Stimulated activated CD4-positive, alpha-beta T cell treated with anti-CD3 and anti-CD28 coated beads, Interleukin-15, amount 100 ng/mL, for 48 hours (primary cell): ENCODE data around the gene GNAS.
"Not testable (repeated sequence)": the region's sequence is repeated elsewhere in the genome, so short reads cannot be mapped to it uniquely, and the experiment has no call there.

ENCODE experiments used
- DNase-seq, 2 donors: peaks; one replicate each; pipeline ENCODE4 v3.0.0-alpha.2; 2020; ENCODE audit warnings: low read depth in 2 of 2

Gene GNAS

DNA sequence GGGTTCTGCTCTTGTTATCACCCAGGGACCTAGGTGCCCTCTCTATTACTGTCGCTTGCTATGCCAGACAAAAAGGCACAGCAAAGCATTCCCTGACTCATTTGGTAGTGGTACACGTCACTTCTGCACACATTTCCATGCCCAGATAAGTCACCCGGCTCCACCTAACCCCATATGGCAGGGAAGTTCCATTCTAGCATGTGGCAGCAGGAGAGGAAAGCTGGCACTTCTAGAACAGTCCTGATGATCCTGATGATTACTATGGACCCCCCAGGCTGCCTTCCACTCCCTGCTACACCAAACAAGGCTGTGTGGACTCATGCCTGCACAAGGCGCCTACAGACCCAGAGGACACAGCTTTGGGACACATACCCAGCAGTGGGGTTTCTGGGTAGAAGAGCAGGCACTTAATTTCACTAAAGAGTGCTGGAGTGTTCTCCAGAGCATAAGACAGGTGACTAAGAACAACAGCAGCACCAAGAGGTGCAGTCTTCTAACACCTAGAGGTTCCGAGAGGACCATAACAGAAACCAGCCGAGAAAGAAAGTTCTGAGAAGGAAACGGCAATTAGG is 75.1 kb downstream of the GNAS start:
- DNase-seq: no peak

DNA sequence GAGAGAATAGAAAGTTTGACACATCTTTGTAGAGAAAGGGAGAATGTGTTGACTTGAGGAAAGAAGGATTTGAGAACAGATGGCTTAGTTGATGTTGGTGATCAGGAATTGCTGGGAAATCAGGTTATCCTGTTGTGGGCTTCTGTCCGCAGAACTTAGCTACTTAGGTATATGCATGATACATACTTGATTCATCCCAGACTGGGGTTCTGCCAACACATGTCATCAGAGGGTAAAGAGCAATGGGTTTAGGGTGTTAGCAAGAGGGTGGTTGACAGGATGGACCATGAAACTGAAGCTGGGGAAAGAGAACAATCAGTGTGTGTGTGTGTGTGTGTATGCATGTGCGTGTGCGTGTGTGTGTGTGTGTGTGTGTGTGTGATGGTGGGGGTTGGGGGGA is 78.0 kb downstream of the GNAS start:
- DNase-seq: no peak

DNA sequence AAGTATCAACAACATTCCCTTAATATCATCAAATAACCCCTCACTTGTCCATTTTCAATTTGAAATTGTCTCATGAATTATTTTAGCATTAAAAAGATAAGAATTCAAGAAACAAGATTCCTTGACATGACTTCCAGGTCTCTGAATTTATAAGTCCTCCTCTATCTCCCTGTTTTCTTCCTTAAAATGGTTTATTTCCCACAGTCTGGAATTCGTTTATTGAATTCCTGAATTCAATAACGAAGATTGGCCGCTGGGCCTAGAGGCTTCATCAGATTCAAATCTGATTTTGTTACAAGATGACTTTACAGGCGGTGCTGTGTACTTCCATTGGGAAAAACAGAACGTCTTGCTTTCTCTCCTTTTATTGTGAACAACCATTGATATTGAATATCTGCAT is 79.7 kb downstream of the GNAS start:
- DNase-seq: no peak

DNA sequence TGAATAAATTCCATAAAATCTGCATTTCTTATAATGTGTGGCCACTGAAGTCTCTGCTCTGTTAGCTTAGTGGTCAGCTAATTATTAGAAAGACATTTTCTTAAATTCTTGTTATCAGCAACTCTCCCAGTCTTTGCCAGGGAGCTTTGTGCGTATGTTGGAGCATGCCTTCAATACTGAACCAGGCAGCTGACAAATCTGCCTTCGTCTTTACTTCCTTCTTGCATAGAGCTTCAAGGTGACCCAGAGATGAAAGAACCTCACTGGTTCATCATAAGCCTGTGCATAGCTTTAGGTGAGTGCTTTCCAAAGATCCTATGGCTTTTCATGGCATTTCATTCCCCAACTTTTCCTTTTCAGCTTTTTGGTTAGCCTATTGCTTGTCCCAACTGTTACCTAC is 85.6 kb downstream of the GNAS start:
- no peak for DNase-seq

DNA sequence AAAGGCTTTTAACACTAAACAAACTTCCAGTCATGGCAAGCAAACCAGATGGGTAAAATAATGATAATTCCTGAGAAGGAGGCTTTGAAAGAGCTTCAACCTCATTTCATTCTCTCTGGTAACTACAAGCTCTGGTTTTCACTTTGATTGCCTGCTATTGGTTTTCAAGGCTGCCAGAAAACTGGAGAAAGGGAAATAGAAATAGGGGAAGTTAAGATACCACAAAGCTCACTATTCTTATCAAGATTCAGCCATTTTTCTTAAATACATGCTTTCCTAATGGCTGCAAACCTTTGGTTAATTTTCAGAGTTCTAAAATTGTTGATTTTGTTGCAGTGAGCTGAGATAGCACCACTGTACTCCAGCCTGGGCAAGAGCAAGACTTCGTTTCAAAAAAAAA is 86.0 kb downstream of the GNAS start:
- no peak for DNase-seq

DNA sequence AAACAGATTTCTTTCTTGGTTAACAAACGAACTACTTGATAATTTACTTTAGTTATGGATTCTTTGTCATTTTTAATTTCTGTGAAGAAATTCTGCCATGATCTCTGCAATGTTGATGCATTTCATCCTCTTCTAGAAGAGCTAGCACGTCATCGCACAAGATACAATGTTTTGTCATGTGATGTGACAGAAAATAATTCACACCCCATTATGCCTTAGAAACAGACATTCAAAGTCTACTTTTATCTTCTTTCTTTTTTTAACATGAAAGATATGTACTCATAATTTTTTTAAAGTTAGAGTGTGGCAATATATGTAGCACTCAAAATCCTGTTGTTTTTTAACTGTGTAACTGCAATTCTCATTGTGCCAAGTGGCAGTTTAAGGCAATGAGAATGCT is 89.0 kb downstream of the GNAS start:
- DNase-seq: no peak

DNA sequence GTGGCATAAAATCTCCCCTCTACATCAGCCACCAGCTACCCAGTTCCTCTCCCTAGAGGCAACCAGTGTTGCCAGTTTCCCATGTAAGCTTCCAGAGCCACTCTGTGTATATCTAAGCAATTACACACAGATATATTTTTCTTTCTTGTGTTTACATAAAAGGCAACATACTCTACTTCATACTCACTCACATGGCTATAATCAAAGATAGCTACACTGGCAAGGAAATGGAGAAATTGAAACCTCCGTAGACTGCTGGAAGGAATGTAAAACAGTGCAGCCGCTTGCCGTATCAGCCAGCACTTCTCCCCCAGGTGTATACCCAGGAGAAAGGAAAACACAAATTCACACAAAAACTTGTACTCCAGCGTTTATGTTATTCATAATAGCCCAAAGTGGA is 90.0 kb downstream of the GNAS start:
- no peak for DNase-seq

DNA sequence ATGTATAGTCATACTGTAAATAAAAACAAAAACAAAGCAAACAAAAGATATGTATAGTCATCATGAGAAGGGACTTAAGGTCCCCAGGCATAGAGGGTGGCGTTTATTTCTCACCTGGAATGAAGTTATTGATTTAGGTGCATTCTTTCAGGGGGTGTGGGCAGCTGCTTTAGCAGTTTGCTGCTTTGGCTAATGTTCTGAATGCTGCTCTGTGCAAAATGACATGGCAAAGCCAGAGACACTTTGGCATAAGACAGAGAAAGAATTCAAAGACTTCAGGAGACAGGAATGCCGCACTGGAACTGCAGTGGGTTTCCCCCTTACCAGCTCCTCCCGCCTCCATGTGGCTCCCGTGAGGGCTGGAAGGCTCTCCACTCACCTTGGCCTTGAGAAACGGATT is 92.1 kb downstream of the GNAS start:
- DNase-seq: no peak

DNA sequence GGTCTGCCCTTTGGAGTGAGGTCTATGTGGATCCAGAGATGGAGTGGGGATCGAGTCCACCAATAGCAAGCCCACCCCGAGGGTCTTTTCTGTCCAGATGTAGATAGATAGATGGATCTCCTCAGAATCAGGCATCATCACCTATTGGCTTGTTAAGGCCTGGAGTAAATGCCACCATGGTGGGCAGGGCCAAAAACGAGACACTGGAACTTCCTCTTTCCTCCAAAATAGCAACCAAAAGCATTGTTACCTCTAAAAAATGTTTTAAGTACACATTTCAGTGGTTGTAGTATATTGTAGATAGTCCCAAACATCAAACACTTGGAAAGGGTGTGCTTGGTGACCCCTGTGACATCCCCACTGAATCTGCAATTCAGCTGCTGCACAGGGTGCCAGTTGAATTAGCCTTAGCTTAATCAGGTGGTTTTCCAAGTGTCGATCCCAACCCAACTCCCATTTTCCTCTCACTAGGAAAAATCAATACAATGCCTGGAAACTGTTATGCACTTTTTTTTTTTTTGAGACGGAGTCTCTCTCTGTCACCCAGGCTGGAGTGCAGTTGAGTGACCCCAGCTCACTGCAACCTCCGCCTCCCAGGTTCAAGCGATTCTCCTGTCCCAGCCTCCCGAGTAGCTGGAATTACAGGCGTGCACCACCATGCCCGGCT is 93.6 kb downstream of the GNAS start:
- no peak for DNase-seq

DNA sequence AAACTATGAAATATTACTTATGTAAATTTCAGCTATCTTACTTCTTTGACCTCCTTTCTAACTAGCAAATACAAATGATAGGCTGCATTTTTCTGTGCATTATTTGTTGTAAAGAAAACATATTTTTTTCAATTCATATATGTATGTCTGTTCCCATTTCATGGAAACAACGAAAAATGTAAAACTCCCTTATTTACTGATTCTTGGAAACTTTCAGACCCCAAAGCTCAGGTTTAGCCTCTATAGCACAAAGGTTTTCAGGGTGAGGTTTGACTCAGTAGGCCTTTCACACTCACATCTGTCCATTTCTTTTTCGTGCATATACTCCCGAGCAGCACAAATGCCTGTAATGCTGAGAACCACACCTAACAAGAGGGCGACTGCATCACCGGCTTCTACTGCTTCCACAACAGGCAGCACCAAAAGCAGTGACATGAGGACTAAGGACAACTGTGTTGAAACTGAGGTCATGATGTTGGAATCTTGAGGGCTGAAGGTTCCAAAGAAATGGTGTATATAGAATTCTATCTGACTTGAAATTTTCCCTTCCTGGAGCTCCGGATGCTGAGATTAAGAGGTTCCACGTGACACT is 95.4 kb downstream of the GNAS start:
- DNase-seq: not testable (repeated sequence)

DNA sequence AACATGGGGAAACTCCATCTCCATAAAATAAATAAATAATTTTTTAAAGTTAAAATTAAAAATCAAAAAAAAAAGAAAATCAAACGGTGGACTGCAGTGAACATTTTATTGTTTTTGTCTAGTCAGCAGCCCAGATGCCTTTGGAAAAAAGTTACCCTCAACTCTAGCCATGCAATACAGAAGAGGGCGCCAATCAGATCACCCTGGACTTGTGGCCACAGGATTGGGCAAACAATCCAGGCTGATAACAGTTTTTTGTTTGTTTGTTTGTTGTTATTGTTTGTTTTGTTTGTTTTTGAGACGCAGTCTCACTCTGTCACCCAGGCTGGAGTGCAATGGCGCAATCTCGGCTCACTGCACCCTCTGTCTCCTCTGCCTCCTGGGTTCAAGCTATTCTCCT is 98.1 kb downstream of the GNAS start:
- no peak for DNase-seq

DNA sequence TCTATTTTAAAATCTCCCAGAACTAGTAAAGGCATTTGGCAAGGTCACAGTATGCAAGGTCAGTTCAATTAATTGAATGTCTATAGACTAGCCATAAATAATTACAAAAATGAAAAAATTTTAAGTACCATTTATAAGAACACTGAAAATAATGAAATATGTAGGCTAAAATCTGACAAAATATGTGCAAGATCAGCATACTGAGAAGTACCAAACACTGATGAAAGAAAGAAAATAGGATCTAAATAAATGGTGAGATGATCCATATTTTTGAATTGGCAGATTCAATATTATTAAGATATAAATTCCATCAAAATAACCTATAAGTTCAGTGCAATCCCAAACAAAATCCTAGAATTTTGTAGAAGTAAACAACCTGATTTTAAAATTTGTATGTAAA is 100.5 kb downstream of the GNAS start:
- DNase-seq: no peak

DNA sequence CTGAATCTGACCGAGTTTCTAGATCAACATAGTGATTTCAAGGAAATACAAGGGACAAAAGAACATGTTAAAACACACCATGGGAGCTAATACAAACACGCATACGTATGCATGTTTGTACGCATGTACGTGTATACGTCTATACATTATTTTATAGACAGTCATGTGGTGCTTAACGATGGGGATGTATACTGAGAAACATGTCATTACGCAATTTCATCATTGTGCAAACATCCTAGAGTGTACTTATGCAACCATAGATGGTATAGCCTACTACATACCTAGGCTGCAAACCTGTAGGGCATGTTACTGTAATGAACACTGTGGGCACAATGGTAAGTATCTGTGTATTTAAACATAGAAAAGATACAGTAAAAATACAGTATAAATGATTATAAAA is 103.6 kb downstream of the GNAS start:
- no peak for DNase-seq

DNA sequence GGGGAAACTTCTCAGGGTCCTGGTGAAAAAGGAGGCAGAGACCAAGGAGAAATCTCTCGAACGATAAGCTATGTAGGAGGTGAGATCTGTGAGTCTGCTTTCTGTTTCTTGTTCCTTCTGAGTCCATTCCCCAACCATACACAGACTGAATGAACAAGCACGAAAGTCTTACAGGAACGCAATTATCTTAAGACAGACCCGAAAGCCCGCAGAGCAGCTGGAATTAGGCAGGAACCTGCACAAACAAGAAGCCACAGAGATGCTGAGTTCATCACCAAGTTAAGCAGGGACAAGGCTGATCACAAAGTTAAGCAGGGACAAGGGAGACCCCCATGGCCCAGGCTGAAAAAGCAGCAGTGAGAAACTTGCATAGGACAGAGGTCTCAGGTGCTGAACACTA is 107.1 kb downstream of the GNAS start:
- DNase-seq: no peak
